CD14-positive monocyte (primary cell): ENCODE measurements around the gene VSTM2B. TPM values are rescaled to one million over a fixed set of nuclear protein-coding genes. Genes with fewer than 3 reads are reported as not detected.

Experiments used
- DNase-seq, 3 donors: peaks; one replicate each; pipeline ENCODE4 v3.0.0-alpha.2; 2011 to 2022
- H2AFZ ChIP-seq: 2 replicates; pipeline ENCODE4 v1.6.0; 2012; ENCODE audit warnings: mild to moderate bottlenecking, low read depth, low read length, inconsistent platforms; ENCODE audit not compliant: insufficient read depth, poor library complexity, severe bottlenecking
- H3K27ac ChIP-seq, 2 donors: 1 replicate in 1 of 2; 2 replicates in 1 of 2; pipeline ENCODE4 v1.5.1; 2012 to 2013; ENCODE audit warnings: low read length in 2 of 2, control low read depth in 1 of 2, inconsistent platforms in 1 of 2, low read depth in 1 of 2, mild to moderate bottlenecking in 1 of 2
- H3K27me3 ChIP-seq, 2 donors: one replicate each; pipeline versions ENCODE4 v1.6.0 to v1.6.1; 2011 to 2013; ENCODE audit warnings: low read length in 2 of 2; ENCODE audit not compliant: control insufficient read depth in 2 of 2, insufficient read depth in 2 of 2
- H3K36me3 ChIP-seq, 2 donors: replicated peaks in 1 of 2; 1 replicate in 1 of 2; 2 replicates in 1 of 2; pipeline versions ENCODE4 v1.5.1 to v1.6.1; 2012 to 2013; ENCODE audit warnings: low read length in 2 of 2, control low read depth in 1 of 2, inconsistent platforms in 1 of 2, mild to moderate bottlenecking in 1 of 2; ENCODE audit not compliant: insufficient read depth in 2 of 2, control insufficient read depth in 1 of 2
- H3K4me1 ChIP-seq, 2 donors: 1 replicate in 1 of 2; 2 replicates in 1 of 2; pipeline versions ENCODE4 v1.5.1 to v1.6.1; 2012 to 2013; ENCODE audit warnings: low read length in 2 of 2, control low read depth in 1 of 2, inconsistent platforms in 1 of 2, mild to moderate bottlenecking in 1 of 2, moderate library complexity in 1 of 2; ENCODE audit not compliant: insufficient read depth in 2 of 2, control insufficient read depth in 1 of 2
- H3K4me2 ChIP-seq: replicated peaks from 2 replicates; pipeline ENCODE3; 2012; ENCODE audit warnings: low read length, moderate library complexity, mild to moderate bottlenecking; ENCODE audit not compliant: poor library complexity, severe bottlenecking; ENCODE audit errors: extremely low read depth
- H3K4me3 ChIP-seq, 3 experiments: fragments of 200-600 bp in 1 of 3; sonication (generic) in 1 of 3; replicated peaks in 1 of 3; 1 replicate in 2 of 3; 2 replicates in 1 of 3; pipeline ENCODE4 v1.5.1; 2011 to 2013; ENCODE audit warnings: low read length in 3 of 3, mild to moderate bottlenecking in 3 of 3, control low read depth in 2 of 3, low read depth in 2 of 3, inconsistent platforms in 1 of 3, moderate library complexity in 1 of 3
- H3K79me2 ChIP-seq: 2 replicates; pipeline ENCODE4 v1.6.0; 2012; ENCODE audit warnings: mild to moderate bottlenecking, control low read depth, inconsistent platforms, low read length, moderate library complexity; ENCODE audit not compliant: insufficient read depth
- H3K9ac ChIP-seq: 2 replicates; pipeline ENCODE4 v1.6.0; 2017; ENCODE audit warnings: low read length, mild to moderate bottlenecking; ENCODE audit not compliant: insufficient read depth, poor library complexity, severe bottlenecking
- H3K9me3 ChIP-seq, 2 donors: replicated peaks in 1 of 2; 1 replicate in 1 of 2; 2 replicates in 1 of 2; pipeline versions ENCODE4 v1.5.1 to v1.6.1; 2012 to 2013; ENCODE audit warnings: low read length in 2 of 2, control low read depth in 1 of 2; ENCODE audit not compliant: control insufficient read depth in 1 of 2, insufficient read depth in 1 of 2
- H4K20me1 ChIP-seq: 2 replicates; pipeline ENCODE4 v1.6.0; 2012; ENCODE audit warnings: mild to moderate bottlenecking, low read length, control low read depth, moderate library complexity; ENCODE audit not compliant: insufficient read depth
- H3K27ac Mint-ChIP-seq, 7 donors: one replicate each; pipeline ENCODE4 v1.8.0; 2020; ENCODE audit warnings: mild to moderate bottlenecking in 7 of 7, mixed read lengths in 7 of 7, moderate library complexity in 6 of 7, inconsistent platforms in 2 of 7
- H3K27me3 Mint-ChIP-seq, 3 donors: one replicate each; pipeline ENCODE4 v1.8.0; 2021 to 2022; ENCODE audit warnings: low read depth in 3 of 3, mild to moderate bottlenecking in 3 of 3, mixed read lengths in 3 of 3, moderate library complexity in 3 of 3, inconsistent platforms in 1 of 3
- H3K36me3 Mint-ChIP-seq, 2 donors: one replicate each; pipeline ENCODE4 v1.8.0; 2020; ENCODE audit warnings: mixed read lengths in 2 of 2, inconsistent platforms in 1 of 2, mild to moderate bottlenecking in 1 of 2
- H3K4me1 Mint-ChIP-seq: one replicate; pipeline ENCODE4 v1.8.0; 2020; ENCODE audit warnings: mild to moderate bottlenecking, mixed read lengths
- H3K4me3 Mint-ChIP-seq, 2 donors: one replicate each; pipeline ENCODE4 v1.8.0; 2020; ENCODE audit warnings: mild to moderate bottlenecking in 2 of 2, mixed read lengths in 2 of 2, moderate library complexity in 1 of 2
- H3K9me3 Mint-ChIP-seq, 7 donors: one replicate each; pipeline ENCODE4 v1.8.0; 2020 to 2022; ENCODE audit warnings: mixed read lengths in 7 of 7, mild to moderate bottlenecking in 6 of 7, moderate library complexity in 6 of 7, inconsistent platforms in 2 of 7
- CTCF ChIP-seq: fragments of 200-600 bp; IDR thresholded peaks from one replicate; pipeline ENCODE4 v1.8.0; 2022; ENCODE audit warnings: antibody characterized with exemption, mild to moderate bottlenecking
- WGBS: methylation state at CpG from one replicate; pipeline ENCODE4 v1.1.5; 2013; ENCODE audit warnings: missing lambda C conversion rate; ENCODE audit not compliant: insufficient coverage; 5-methylcytosine and 5-hydroxymethylcytosine counted together
- intact Hi-C, 2 donors: fragments of 100-400 bp; cut with micrococcal nuclease; formaldehyde crosslinking; loops; one replicate each; pipeline versions ENCODE4 v1.15.0 to v1.15.1; 2023
- polyA plus RNA-seq, 3 donors: library from polyadenylated mRNA; depleted of rRNA in 1 of 3; unstranded in 2 of 3; stranded (reverse) in 1 of 3; fragments of 300-500 nt in 2 of 3; fragments of >200 nt in 1 of 3; fragmentation: Illumina TruSeq in 2 of 3; gene quantifications; 1 replicate in 2 of 3; 2 replicates in 1 of 3; pipeline ENCODE4 v1.2.3, GENCODE V29; 2012 to 2021

The VSTM2B gene
- polyA plus RNA-seq, 3 donors, result not detected

- Mint-ChIP-seq H3K27me3 (peaks cover 0 to 7% (median 0%) of the 10 kb centered on the region in 3 donors), H3K9me3 (peaks cover 0 to 3% (median 0%) of the 10 kb centered on the region in 7 donors), H3K27ac (no peak overlapping the region), H3K4me3 (no peak overlapping the region), H3K4me1 (no peaks in the 10 kb centered on the region), H3K36me3 (no peaks in the 10 kb centered on the region)
- H2AFZ ChIP-seq, result no peak overlapping the region
- no peak overlapping the region for H3K4me2 ChIP-seq
- no peaks in the 10 kb centered on the region for H3K36me3 ChIP-seq
- H3K4me3 ChIP-seq, result no peak overlapping the region
- WGBS, result 31% methylated on average over 5 of the region's 6 CpGs
- no peaks in the 10 kb centered on the region for H3K4me1 ChIP-seq
- no peak for TF ChIP-seq CTCF
- no peaks in the 10 kb centered on the region for H3K9me3 ChIP-seq
- no peaks in the 10 kb centered on the region for H3K27me3 ChIP-seq
- no peak overlapping the region for H3K9ac ChIP-seq
- intact Hi-C loops, result no loop called here
- H4K20me1 ChIP-seq, result no peaks in the 10 kb centered on the region
- no peaks in the 10 kb centered on the region for H3K79me2 ChIP-seq
- no peak for DNase-seq
- no peak overlapping the region for H3K27ac ChIP-seq
Observed at GRCh38 chr19:29539670-29540069, 13.9 kb downstream of the VSTM2B start.

- Histone ChIP-seq H3K27ac (no peak overlapping the region), H3K4me3 (no peak overlapping the region), H3K79me2 (no peaks in the 10 kb centered on the region), H3K9ac (no peak overlapping the region), H3K4me2 (no peak overlapping the region), H2AFZ (no peak overlapping the region), H4K20me1 (no peaks in the 10 kb centered on the region), H3K4me1 (no peaks in the 10 kb centered on the region), H3K27me3 (no peaks in the 10 kb centered on the region), H3K9me3 (no peaks in the 10 kb centered on the region), H3K36me3 (no peaks in the 10 kb centered on the region)
- Mint-ChIP-seq H3K4me3 (no peak overlapping the region), H3K36me3 (no peaks in the 10 kb centered on the region), H3K27ac (no peak overlapping the region), H3K4me1 (no peaks in the 10 kb centered on the region), H3K27me3 (peaks cover 0 to 8% (median 0%) of the 10 kb centered on the region in 3 donors), H3K9me3 (peaks cover 0 to 5% (median 0%) of the 10 kb centered on the region in 7 donors)
- no peak for TF ChIP-seq CTCF
- no peak for DNase-seq
- 40% methylated on average over 1 of the region's 1 CpG for WGBS
- intact Hi-C loops, result no loop called here
Observed at GRCh38 chr19:29540114-29540513, 14.3 kb downstream of the VSTM2B start.
